GM19239 (cell line): ENCODE data around the gene OSBPL6.
"Not testable (repeated sequence)": the region's sequence is repeated elsewhere in the genome, so short reads cannot be mapped to it uniquely, and the experiment has no call there.

Source experiments
- DNase-seq: peaks from one replicate; pipeline ENCODE4 v3.0.0; 2011; ENCODE audit warnings: low spot score; ENCODE audit not compliant: insufficient read length
- FAIRE-seq: peaks from 2 replicates; lab custom pipeline; 2011; peaks lifted over from hg19 to GRCh38; lab: Jason Lieb, UNC

The OSBPL6 gene

DNA sequence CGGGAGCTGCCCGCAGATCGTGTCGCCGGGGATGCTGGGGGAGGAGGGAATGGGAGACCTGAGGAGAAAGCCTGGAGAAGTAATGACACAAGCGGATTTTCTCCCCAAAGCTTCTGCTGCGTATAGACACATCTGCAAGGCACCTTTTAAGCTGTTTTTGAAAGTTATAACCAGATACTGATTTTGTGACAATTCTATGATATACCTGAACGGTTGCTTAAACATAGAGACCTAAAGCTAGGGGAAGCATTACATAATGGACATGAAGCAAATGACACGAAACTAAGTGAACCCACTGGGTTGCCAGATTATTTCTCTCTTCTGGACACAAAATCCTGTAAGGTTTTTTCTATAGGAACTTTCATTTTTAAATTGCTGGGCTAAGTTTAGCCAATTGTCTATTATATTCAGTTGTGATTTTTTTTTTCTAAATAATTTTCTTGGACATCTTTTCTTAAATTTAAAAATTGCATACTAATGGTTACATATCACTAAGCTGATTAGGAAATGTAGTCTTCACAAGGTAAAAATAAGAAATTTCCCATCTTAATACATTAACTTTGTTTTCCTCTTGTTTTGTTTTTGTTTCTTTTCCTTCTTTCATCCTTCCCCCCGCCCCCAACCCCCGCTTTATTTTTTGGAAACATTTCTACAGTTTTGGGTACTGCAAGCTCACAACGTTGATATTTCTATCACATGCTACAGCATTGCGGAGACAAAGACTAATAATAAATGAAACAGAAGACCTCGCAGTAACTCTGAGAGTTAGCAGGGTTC is 1.3 kb downstream of the OSBPL6 start:
- FAIRE-seq (no peak), DNase-seq (no peak)

DNA sequence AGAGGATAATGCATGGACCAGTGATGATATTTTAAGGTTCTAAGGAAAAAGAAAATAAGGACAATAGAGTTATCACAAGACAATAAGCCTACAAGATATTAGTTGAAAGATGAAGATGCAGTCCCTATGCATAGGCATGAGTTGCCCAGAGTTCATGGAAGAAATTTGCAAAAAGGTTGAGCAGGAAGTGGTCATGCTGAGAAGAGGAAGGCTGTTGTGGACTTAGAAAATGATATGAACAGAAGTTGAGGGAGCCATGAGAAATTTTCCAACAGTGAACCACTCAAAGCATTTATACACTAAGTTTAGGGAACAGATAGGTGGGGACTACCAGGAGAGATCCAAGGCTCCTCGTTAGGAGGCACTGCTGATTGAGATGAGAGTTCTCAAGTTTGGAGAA is 3.5 kb downstream of the OSBPL6 start:
- FAIRE-seq (no peak), DNase-seq (no peak)

DNA sequence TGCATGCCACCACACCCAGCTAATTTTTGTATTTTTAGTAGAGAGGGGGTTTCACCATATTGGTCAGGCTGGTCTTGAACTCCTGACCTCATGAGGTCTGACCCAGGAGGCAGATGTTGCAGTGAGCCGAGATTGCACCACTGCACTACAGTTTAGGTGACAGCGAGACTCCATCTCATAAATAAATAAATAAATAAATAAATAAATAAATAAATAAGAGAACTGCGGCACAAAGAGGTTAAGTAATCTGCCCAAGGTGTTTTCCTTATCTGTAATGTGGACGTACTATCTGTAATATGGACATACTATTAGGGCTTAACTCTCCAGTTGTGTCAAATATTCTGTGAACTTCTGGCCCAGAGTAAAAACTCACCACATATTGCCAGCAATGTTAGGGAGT is 4.1 kb downstream of the OSBPL6 start:
- not testable (repeated sequence) for FAIRE-seq, DNase-seq

DNA sequence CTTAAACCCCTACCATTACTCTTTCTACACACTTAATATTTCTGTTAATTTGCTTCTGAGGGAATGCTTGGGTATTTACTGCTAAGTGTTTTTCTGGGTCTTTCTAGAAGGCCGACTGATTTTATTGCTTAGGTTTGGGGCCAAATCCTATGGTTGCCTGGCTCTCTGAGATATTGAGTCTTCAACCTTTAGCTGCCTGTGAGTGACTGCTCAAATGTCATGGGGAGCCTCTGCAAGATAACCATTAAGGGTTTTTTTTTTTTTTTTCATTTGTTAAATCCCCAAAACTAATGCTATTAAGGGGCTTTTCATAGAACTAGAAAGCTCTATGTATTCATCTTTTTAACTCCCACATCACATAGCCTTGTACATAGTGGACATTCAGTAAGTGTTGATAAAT is 5.0 kb downstream of the OSBPL6 start:
- DNase-seq (no peak), FAIRE-seq (no peak)

DNA sequence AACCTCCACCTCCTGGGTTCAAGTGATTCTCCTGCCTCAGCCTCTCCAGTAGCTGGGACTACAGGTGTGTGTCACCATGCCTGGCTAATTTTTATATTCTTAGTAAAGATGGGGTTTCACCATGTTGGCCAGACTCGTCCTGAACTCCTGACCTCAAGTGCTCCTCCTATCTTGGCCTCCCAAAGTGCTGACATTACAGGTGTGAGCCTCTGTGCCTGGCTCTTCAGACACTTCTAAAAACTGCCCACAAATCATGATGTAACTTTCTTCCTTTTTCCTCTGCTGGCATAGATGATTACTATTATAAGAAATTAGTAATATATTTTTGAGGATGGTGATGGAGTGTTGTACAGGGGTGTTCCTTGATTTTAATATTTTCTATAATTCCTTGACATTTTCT is 6.0 kb downstream of the OSBPL6 start:
- DNase-seq (no peak), FAIRE-seq (no peak)

DNA sequence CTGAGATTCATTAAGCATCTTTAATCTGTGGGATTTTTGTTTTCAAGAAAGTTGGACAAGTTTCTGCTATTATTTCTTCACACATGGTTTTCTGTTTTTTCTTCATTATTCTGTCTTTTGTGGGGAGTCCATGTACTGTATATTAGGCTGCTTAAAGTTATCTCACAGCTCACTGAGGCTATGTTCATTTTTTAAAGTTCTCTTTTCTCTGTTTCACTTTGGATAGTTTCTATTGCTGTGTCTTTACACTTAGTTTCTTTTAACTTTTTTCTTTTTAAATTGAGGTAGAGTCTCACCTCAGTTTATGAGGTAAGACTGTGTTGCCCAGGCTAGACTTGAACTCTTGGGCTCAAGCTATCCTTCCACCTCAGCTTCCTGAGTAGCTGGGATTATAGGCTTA is 8.6 kb downstream of the OSBPL6 start:
- DNase-seq (no peak), FAIRE-seq (no peak)

DNA sequence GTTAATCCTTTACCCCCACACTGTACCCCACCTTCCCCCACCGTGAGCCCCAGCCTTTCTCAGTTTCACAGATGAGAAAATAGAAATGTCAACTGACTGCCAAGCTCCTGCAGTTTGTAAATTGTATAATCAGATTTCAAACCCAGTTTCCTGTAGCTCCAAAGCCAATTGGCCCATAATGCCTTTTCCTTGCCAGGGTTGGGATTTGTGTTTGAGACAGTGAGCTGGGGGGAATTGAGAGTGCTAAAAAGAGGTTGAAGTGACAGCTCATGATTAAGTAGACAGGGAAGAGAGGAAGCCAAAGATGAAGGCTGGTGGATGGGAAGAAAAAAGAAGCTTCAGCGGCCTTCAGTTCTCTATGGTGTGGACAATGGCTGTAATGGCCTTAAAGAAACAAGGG is 10.7 kb downstream of the OSBPL6 start:
- no peak for FAIRE-seq

DNA sequence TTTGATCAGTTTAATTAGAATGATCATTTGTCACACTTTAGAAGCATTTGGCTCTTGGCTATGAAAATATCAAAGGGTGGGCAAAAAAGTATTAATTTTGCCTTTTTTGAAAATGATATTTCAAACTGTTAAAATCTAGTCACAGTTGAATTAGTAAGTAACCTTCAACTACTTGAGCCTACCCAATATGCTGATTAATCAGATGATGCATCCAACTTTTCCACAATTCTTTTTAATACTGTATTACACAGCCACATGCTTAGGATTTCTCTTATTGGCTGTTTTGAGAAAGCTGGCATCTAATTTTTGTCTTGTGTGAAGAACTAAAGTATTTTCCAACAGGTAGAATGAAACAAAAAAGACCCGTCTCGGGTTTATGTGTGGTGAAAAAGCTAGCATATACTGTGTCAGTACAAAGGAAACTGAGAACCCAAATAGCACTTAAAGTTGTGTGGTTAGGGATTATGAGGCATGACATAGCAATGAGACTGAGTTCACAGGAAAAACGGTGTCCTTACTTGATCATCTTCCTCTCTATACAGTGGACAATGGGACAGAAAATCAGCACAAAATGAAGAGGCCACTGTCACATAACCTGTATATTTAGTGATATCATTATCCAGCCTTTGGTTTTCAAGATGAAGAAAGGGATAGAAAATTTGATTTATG is 11.7 kb downstream of the OSBPL6 start:
- DNase-seq (no peak), FAIRE-seq (no peak)

More for the DNA sequence above, 10.7 kb downstream of the OSBPL6 start:
- no peak for DNase-seq

DNA sequence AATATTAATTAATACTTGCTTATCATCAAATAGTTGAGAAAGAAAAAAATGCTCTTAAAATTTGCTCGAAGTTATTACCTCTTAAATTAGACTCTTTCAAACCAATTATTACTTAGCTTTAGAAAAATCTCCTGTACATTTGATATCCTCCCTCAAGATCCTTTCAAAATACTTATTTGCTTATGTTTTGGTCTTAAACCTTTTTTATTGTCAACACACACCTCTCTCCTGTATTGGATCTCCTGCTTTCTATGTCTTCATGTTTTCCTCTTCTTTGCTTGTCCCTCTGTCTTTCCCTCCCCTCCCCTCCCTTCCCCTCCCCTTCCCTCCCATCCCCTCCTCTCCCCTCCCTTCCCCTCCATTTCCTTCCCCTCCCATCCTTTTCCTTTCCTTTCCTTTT is 14.0 kb downstream of the OSBPL6 start:
- no peak for FAIRE-seq
- no peak for DNase-seq

DNA sequence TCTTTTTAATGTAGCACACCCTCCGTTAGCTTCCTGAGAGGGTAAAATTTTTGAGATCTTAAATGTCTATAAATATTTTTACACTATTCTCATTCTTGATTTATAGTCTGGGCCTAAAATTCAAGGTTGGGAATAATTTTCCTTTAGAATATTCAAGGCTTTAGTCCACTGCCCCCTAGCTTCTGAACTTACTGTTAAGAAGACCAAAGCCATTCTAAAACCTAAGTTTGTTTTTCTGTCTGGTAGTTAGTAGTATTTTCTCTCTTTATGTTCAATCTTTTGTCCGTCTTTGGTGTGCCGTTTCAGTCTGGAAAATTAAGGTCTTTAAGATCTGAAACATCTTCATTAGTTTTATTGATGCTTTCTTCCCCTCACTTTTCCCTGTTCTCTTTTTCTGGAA is 14.5 kb downstream of the OSBPL6 start:
- DNase-seq (no peak), FAIRE-seq (no peak)

DNA sequence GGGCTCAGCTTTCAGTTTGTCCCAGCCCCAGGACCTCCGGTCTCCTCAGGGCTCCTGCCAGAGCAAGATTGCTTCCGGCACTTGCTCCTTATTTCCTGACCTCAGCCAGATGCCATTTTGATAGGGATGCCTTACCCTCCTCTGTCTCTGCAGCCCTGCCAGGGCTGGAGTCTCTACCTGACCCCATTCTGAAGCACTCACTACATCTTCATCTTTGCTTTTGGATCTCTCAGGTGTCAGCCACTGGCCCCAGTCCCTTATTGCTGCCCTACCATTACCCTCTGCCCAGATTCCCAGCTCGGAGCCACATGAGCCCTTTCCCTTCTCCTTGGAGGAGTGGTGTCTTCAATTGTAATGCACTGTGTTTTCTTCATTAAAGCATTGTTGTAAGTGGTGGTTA is 17.1 kb downstream of the OSBPL6 start:
- DNase-seq: no peak
- no peak for FAIRE-seq

DNA sequence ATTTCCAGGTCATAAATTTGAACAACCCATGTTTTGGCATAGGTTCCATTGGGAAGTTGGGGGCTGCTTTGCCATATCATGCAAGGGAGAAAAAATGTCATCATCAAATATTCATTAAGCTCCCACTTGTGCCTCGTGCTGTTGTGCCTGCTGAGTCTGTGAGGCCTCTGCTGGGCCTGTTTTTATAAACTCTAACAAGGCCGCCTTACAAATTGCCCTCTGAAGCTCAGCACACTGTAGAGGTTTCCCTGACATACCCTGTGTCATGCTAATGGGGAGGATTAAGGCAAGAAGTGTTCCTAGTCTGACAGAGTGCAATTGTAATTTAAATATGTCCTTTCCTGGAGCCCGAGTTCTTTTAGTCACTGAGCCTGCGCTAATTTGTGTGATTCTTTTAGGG is 17.6 kb downstream of the OSBPL6 start:
- DNase-seq: no peak
- no peak for FAIRE-seq

DNA sequence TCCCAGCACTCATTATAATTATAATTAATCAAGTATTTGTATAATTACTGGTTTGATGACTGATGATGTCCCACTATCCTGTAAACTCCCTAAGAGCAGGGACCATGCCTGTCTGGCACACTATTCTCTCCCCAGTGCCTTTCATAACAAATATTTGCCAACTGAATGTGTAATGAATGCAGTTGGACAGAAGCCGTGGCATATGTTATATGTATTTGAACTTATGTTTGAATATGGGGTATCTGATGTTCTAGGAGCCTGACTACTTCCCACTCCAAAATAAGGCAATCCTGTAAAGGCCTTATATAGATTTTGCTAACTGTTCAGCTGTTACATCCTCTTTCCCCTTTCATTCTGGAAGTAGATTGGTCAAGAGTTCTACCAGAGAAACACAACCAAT is 19.7 kb downstream of the OSBPL6 start:
- no peak for FAIRE-seq

DNA sequence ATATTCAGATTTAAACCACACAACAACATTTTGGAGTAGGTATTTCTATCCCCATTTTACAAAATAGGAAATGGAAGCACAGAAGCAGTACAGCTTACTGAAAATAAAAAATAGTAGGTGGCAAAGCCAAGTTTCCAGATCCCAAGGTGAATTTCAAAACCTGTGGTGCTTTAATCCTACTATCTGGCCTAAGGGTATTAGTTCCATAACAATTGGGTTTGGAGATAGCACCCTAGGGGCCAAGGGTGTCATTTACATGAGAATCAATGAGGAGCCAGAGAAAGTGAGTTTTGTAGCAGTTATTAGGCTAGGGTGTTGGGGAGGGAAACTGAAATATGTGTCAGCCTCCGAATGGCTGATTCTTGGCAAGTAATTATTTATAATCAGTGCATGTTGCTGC is 24.9 kb downstream of the OSBPL6 start:
- FAIRE-seq: no peak
- no peak for DNase-seq

More for the DNA sequence above, 19.7 kb downstream of the OSBPL6 start:
- no peak for DNase-seq

DNA sequence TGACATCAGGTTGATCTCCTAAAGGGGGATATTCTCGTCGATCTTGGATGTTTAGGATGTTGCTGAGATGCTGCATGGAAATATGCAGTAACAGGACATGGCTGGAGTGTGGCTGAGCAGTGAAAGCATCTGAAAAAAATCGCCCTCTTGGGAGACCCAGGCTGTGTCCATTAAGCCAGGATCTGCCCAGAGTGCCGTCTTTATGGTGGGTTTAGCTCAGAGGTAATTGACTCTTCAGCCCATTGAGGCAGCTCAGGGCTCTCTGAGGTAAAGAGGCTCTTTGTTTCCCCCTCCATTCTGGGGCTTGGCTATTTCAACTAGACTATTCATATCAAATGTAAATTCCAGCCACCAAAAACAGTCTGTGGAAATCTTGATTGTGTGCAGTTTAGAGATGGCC is 26.5 kb downstream of the OSBPL6 start:
- no peak for DNase-seq
- FAIRE-seq: no peak

DNA sequence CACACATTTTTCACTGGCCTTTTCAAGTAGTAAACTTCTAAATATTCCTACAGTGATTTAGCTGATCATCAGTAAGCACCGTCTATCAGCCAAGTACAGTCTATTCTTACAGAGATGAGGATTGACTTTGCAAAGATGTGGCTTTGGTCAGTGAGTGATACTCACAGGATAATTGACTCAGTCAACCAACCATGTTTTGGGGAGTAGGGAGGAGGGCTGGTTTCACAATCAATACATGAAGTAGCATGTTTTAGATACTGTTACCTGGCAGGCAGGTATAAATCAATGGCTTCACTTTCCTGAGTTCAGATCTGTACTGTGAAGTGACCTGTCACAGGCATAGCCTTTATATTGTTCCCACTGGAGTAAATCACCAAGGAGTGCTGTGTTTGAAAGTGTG is 27.2 kb downstream of the OSBPL6 start:
- DNase-seq (no peak), FAIRE-seq (no peak)

DNA sequence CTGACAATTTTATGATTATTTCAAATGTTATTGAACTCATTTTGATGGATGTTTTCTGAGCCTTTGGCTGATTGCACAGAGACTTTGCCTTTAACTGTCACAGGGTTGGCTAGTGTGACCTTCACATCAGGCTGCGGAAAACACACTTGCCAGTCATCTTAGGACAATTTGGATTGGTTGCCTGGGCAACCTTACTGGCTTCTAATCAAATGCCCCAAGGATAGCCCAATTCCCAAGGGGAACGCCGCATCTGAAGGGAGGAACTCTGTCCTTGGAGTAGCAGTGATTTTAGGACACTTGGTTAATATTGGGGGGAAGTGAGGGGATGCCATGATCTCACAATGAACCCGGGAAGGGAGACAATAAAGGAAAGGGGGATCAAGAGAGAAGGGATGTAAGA is 29.5 kb downstream of the OSBPL6 start:
- FAIRE-seq (no peak), DNase-seq (no peak)

DNA sequence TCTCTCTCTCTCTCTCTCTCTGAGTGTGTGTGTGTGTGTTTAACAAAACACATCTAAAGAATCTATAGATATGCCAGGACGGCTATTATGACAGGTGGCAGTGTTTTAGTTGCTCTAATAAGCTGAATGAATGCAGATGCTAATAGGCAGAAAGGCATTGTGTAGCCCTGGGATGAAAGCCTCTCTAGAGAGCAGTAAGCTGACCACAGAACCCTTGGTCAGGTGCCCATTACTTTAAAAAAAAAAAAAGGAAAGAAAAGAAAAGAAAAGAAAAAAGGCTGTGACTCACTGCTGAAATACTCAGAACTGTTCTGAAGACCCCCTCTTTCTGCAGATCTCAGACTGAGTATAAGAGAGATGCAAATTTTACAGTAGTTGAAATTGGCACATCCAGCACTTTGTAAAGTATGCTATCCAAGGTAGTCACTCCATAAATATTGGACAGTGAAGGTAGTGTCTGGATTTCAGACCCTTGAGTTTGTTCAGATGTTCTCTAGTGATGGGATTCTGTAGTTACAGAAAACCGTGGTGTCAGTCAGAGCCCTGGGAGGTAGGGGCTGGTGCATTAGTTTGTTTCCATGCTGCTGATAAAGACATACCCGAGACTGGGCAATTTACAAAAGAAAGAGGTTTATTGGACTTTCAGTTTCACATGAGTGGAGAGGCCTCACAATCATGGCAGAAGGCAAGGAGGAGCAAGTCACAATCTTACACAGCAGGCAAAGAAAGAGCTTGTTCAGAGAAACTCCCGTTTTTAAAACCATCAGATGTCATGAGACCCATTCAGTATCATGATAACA is 30.9 kb downstream of the OSBPL6 start:
- FAIRE-seq (no peak), DNase-seq (no peak)

DNA sequence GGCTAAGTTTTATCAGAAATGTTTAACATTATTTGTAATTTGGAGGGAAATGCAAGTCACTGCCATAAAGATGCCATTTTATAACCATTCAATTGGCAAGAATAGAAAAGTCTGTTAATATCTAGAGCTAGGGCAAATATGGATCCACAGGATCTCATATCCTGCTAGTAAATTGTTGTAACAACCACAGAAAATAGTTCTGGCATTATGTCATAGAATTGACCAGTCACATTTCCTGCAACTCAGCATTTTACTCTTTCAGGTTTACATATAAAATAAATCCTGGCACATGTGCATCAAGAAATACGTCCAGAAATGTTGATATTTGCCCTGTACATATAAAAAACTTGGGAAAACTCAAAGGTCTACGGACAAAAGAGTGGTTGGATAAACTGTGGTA is 32.9 kb downstream of the OSBPL6 start:
- FAIRE-seq (no peak), DNase-seq (no peak)

DNA sequence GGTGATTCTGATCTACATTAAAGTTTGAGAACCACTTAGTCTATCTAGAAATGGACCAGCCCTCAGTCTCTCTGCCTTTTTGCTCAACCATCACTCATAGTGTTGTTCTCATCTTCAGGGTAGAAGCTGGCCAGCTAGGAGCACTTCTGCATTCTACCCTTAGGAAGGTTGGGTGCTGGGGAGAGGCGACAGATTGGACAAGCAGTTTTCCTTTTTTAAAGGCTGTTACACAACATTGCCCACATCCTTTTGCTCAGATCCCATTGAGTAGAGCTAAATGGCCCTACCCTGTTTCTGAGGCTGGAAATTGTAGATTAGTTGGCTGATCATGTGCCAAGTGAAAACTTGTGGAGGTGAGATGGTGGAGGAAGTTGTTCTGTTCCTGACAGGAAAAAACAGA is 35.6 kb downstream of the OSBPL6 start:
- FAIRE-seq (no peak), DNase-seq (no peak)

DNA sequence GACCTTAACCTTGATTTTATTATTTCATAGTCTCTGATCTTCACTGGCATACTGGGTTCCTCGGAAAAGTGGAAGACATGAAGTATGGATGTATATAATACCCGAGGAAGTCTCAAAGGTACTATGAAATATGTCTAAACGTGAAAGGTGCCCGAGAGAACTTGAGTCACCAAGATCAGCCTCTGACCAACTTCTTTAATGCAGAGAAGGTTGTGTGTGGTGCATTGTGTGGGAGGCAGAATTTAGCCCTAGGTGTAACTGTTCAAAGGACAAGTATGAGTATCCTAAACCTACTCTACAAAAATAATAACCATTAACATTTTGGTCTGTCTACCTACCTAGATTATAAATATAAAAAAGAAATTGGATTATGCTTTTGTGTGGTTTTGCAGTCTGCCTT is 36.1 kb downstream of the OSBPL6 start:
- FAIRE-seq (no peak), DNase-seq (no peak)
